Thyroid gland (tissue), 4 donors: ENCODE results near the gene HNF1B. TPM values are rescaled to one million over a fixed set of nuclear protein-coding genes. Genes with fewer than 3 reads are reported as not detected.

Experiments
- DNase-seq, 2 donors: peaks; one replicate each; pipeline ENCODE4 v3.0.0-alpha.2; 2019
- H3K27ac ChIP-seq, 3 donors: fragments of 200-600 bp; sonication (generic); 1 replicate in 2 of 3; 2 replicates in 1 of 3; pipeline ENCODE4 v1.5.1; 2016 to 2019; ENCODE audit warnings: mild to moderate bottlenecking in 1 of 3, moderate library complexity in 1 of 3
- H3K27me3 ChIP-seq: fragments of 200-600 bp; sonication (generic); one replicate; pipeline ENCODE4 v1.5.1; 2019
- H3K36me3 ChIP-seq, 2 donors: fragments of 200-600 bp; sonication (generic); one replicate each; pipeline ENCODE4 v1.5.1; 2016 to 2019
- H3K4me1 ChIP-seq, 2 donors: fragments of 200-600 bp; sonication (generic); one replicate each; pipeline ENCODE4 v1.5.1; 2017 to 2019
- H3K4me3 ChIP-seq, 3 donors: fragments of 200-600 bp; sonication (generic); replicated peaks in 1 of 3; 1 replicate in 2 of 3; 2 replicates in 1 of 3; pipeline ENCODE4 v1.5.1; 2016; ENCODE audit warnings: mild to moderate bottlenecking in 1 of 3
- H3K9me3 ChIP-seq: fragments of 200-600 bp; sonication (generic); one replicate; pipeline ENCODE4 v1.5.1; 2017
- POLR2A ChIP-seq, 2 donors: fragments of 450-650 bp; IDR thresholded peaks; one replicate each; pipeline ENCODE4 v1.6.1; 2017; ENCODE audit warnings: antibody characterized with exemption in 2 of 2, mild to moderate bottlenecking in 2 of 2, moderate library complexity in 1 of 2
- WGBS, 2 donors: methylation state at CpG; one replicate each; pipeline ENCODE4 v1.1.5; 2017; 5-methylcytosine and 5-hydroxymethylcytosine counted together
- intact Hi-C: fragments of 100-400 bp; cut with DNase I; formaldehyde crosslinking; loops from one replicate; pipeline ENCODE4 v1.15.1; 2023
- total RNA-seq, 4 donors: library from RNA; depleted of rRNA; stranded (reverse); fragments of >200 nt; gene quantifications; one replicate each; pipeline ENCODE4 v1.2.3, GENCODE V29; 2016
- TF ChIP-seq, protein P1 (sequence below), 6 experiments: fragments of 200-600 bp in 3 of 6; fragments of 450-650 bp in 3 of 6; sonication (generic) in 3 of 6; IDR thresholded peaks; one replicate each; pipeline ENCODE4 v1.5.1; 2016 to 2019; ENCODE audit warnings: antibody characterized with exemption in 6 of 6, mild to moderate bottlenecking in 2 of 6, inconsistent platforms in 1 of 6, moderate library complexity in 1 of 6

The HNF1B gene
- total RNA-seq, 4 donors from 2014 or later: not detected

DNA sequence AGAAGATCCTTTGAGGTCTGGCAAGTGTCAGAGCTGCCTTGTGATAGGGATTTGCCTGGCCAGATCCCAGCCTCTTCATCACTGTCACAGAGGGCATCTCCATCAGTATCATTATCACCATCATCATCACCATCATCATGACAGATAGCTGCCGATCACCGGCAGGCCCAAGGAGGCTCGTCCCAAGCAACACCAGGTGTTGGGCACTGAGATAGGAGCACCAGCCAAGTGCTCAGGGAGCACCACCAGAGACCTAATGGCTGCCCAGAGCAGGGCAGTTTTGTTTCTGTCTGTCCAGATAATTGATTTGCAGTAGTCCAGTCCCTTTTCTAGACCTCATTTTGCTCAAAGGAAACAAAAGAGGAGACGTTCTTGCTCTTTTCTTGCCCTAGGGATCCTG, 25.0 kb downstream of the HNF1B start:
- H3K9me3 ChIP-seq: no peaks in the 10 kb centered on the region
- no peak overlapping the region for H3K4me3 ChIP-seq
- DNase-seq: no peak
- WGBS, 2 donors: 89 to 97% methylated on average over 4 of the region's 4 CpGs
- no peaks in the 10 kb centered on the region for H3K27me3 ChIP-seq
- no peak for TF ChIP-seq POLR2A (IDR thresholded peaks at IDR 0.05)
- TF ChIP-seq, protein P1, sequence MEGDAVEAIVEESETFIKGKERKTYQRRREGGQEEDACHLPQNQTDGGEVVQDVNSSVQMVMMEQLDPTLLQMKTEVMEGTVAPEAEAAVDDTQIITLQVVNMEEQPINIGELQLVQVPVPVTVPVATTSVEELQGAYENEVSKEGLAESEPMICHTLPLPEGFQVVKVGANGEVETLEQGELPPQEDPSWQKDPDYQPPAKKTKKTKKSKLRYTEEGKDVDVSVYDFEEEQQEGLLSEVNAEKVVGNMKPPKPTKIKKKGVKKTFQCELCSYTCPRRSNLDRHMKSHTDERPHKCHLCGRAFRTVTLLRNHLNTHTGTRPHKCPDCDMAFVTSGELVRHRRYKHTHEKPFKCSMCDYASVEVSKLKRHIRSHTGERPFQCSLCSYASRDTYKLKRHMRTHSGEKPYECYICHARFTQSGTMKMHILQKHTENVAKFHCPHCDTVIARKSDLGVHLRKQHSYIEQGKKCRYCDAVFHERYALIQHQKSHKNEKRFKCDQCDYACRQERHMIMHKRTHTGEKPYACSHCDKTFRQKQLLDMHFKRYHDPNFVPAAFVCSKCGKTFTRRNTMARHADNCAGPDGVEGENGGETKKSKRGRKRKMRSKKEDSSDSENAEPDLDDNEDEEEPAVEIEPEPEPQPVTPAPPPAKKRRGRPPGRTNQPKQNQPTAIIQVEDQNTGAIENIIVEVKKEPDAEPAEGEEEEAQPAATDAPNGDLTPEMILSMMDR (IDR thresholded peaks at IDR 0.05): no peak
- peaks cover 19 to 35% of the 10 kb centered on the region in 2 donors for H3K4me1 ChIP-seq
- H3K36me3 ChIP-seq: no peaks in the 10 kb centered on the region
- no peak overlapping the region for H3K27ac ChIP-seq
- intact Hi-C loops: loop anchor here (10.0 kb wide), 1 partner anchor 65 kb away; no protein-coding TSS in a partner anchor

DNA sequence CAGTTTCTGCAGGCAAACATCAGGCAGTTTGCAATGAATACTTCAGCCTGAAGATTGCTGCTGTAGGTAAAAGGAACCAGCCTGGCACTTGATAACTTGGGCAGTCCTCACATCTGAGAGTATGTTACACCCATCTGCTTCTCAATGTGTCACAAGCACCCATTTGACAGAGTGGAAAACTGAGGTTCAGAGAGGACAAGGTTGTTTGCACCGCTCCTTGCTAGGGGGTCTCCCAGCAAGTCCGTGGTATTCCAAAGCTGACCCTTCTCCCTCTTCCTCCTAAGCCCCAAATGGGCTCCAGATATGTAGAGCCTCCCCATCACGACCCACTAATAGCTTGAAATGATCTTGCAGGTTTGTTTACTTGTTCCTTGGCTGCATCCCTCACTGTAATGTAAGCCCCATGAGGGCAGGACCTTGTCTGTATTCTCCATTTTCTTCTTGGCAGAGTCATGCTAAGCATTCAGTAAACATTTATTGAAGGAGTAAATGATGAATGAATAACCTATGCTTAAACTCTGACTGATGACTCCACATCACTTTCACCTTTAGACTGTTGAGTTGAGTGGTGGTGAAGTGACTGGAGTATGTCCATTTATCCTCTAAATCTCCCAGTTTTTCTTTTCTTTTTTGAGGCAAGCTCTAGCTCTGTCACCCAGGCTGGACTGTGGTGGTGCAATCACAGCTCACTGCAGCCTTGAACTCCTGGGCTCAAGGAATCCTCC, 26.4 kb downstream of the HNF1B start:
- 94 to 95% methylated on average over 3 of the region's 3 CpGs for WGBS, 2 donors
- H3K4me1 ChIP-seq: peaks cover 19 to 32% of the 10 kb centered on the region in 2 donors
- DNase-seq: no peak
- H3K4me3 ChIP-seq: no peak overlapping the region
- TF ChIP-seq, protein P1 (IDR thresholded peaks at IDR 0.05): no peak
- TF ChIP-seq POLR2A (IDR thresholded peaks at IDR 0.05): no peak
- no peaks in the 10 kb centered on the region for H3K9me3 ChIP-seq
- H3K36me3 ChIP-seq: no peaks in the 10 kb centered on the region
- H3K27ac ChIP-seq: peak overlapping the region in 2 of 3 donors; percentile 76
- H3K27me3 ChIP-seq: no peaks in the 10 kb centered on the region
- intact Hi-C loops: loop anchor here (10.0 kb wide), 1 partner anchor 64 kb away; no protein-coding TSS in a partner anchor

DNA sequence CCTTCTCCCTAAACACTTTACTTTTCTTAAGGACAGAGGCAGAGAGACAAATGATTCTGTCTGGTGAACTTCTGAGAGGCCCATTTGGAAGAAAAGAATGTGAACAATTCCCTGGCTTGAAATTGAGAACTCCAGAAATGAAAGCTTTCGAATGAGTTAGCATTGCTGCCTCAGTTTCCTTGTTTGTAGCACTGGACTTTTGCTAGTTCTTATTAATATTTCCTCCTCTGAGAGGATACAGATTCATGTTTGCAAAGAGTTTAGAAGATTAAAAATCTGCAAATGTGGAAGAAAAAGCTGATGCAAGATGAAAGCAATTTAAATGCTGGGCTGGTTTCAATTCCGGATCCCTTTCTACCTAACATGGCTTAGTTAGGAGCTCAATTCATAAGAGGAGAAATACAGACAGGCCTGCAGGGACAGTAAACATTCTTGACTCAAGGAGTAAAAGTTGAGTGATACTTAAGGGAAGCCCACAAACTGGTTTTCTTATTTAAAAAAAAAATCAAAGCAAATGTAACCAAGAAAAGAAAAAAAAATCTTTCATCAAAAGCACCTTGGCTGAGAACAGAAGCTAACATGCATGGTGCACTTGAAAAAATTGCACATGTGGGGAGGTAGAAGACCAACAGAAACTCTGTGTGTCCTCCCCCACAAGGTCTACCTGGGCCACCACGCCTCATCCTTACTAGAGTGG, 27.1 kb downstream of the HNF1B start:
- peak in 1 of 2 donors; percentile 41 for DNase-seq
- Histone ChIP-seq H3K27ac (peak overlapping the region; percentile 4 to 76 (median 76)), H3K27me3 (no peaks in the 10 kb centered on the region), H3K36me3 (no peaks in the 10 kb centered on the region), H3K4me3 (no peak overlapping the region), H3K4me1 (peaks cover 19 to 32% of the 10 kb centered on the region in 2 donors), H3K9me3 (no peaks in the 10 kb centered on the region)
- intact Hi-C loops: loop anchor here (10.0 kb wide), 1 partner anchor 63 kb away; no protein-coding TSS in a partner anchor
- WGBS, 2 donors: 49 to 51% methylated on average over 3 of the region's 3 CpGs
- TF ChIP-seq, protein P1 (IDR thresholded peaks at IDR 0.05): no peak
- TF ChIP-seq POLR2A (IDR thresholded peaks at IDR 0.05): no peak

GRCh38 chr17:37714897-37715296, 30.0 kb downstream of the HNF1B start:
- Histone ChIP-seq H3K4me1 (peaks cover 19 to 32% of the 10 kb centered on the region in 2 donors), H3K4me3 (no peak overlapping the region), H3K9me3 (no peaks in the 10 kb centered on the region), H3K27ac (no peak overlapping the region), H3K27me3 (no peaks in the 10 kb centered on the region), H3K36me3 (no peaks in the 10 kb centered on the region)
- 69 to 75% methylated on average over 4 of the region's 4 CpGs for WGBS, 2 donors
- intact Hi-C loops: loop anchor here (10.0 kb wide), 1 partner anchor 60 kb away; no protein-coding TSS in a partner anchor
- no peak for DNase-seq
- TF ChIP-seq, protein P1 (IDR thresholded peaks at IDR 0.05): no peak
- TF ChIP-seq POLR2A (IDR thresholded peaks at IDR 0.05): no peak
